Suprapubic skin (tissue), 4 donors: Measurements from ENCODE around the gene HAPLN2. TPM values are rescaled to one million over a fixed set of nuclear protein-coding genes. Genes with fewer than 3 reads are reported as not detected.

Experiments used
- DNase-seq, 2 donors: peaks; one replicate each; pipeline ENCODE4 v3.0.0-alpha.2; 2019; ENCODE audit warnings: low spot score in 2 of 2
- H3K27ac ChIP-seq: fragments of 200-600 bp; sonication (generic); one replicate; pipeline ENCODE4 v1.5.1; 2019
- H3K27me3 ChIP-seq: fragments of 200-600 bp; sonication (generic); one replicate; pipeline ENCODE4 v1.5.1; 2019
- H3K36me3 ChIP-seq: fragments of 200-600 bp; sonication (generic); one replicate; pipeline ENCODE4 v1.5.1; 2019
- H3K4me1 ChIP-seq: fragments of 200-600 bp; sonication (generic); one replicate; pipeline ENCODE4 v1.5.1; 2019
- H3K4me3 ChIP-seq: fragments of 200-600 bp; sonication (generic); one replicate; pipeline ENCODE4 v1.5.1; 2019; ENCODE audit warnings: mild to moderate bottlenecking
- H3K9me3 ChIP-seq: fragments of 200-600 bp; sonication (generic); one replicate; pipeline ENCODE4 v1.5.1; 2019
- EP300 ChIP-seq: sonication (generic); formaldehyde crosslinking; IDR thresholded peaks from one replicate; pipeline ENCODE4 v1.6.1; 2017; ENCODE audit warnings: antibody characterized with exemption
- POLR2A ChIP-seq, 2 donors: fragments of 450-650 bp; IDR thresholded peaks; one replicate each; pipeline ENCODE4 v1.6.1; 2017; ENCODE audit warnings: antibody characterized with exemption in 2 of 2, mild to moderate bottlenecking in 2 of 2, moderate library complexity in 2 of 2
- POLR2AphosphoS5 ChIP-seq, 3 donors: sonication (generic); formaldehyde crosslinking; IDR thresholded peaks; one replicate each; pipeline ENCODE4 v1.6.1; 2017; ENCODE audit warnings: antibody characterized with exemption in 3 of 3
- WGBS: methylation state at CpG from one replicate; pipeline ENCODE4 v1.1.5; 2018; 5-methylcytosine and 5-hydroxymethylcytosine counted together
- total RNA-seq, 4 donors: library from RNA; depleted of rRNA; stranded (reverse); fragments of >200 nt; gene quantifications; one replicate each; pipeline ENCODE4 v1.1.0, GENCODE V29; 2016
- TF ChIP-seq, protein P1 (sequence below), 2 donors: fragments of 200-600 bp in 1 of 2; fragments of 450-650 bp in 1 of 2; sonication (generic) in 1 of 2; IDR thresholded peaks; one replicate each; pipeline ENCODE4 v1.5.1; 2016 to 2019; ENCODE audit warnings: antibody characterized with exemption in 2 of 2, mild to moderate bottlenecking in 1 of 2, moderate library complexity in 1 of 2

Gene HAPLN2
- total RNA-seq, 4 donors from 2014 or later = 1.0 to 2.9 TPM; not detected in 2

DNA sequence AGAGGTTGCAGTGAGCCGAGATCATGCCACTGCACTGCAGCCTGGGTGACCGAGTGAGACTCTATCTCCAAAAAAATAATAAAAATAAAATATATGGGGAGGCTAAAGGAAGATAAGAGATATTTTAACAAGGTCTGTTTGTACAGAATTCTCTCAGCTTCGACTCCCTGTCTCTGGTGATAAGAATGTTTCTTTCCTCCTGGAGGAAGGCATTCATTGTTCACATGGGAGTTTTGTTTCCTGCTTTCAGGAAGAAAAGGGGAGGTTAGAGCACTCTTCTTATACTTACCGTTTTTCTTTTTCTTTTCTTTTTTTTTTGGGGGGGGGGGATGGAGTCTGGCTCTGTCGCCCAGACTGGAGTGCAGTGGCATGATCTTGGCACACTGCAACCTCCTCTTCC lies 29.7 kb upstream of the HAPLN2 start:
- Histone ChIP-seq H3K4me1 (peaks cover 16% of the 10 kb centered on the region), H3K4me3 (no peak overlapping the region), H3K36me3 (peaks cover 13% of the 10 kb centered on the region), H3K27ac (no peak overlapping the region), H3K9me3 (no peaks in the 10 kb centered on the region), H3K27me3 (no peaks in the 10 kb centered on the region)
- no peak for TF ChIP-seq POLR2A (IDR thresholded peaks at IDR 0.05)
- no peak for TF ChIP-seq POLR2AphosphoS5 (IDR thresholded peaks at IDR 0.05)
- TF ChIP-seq EP300 = no peak
- TF ChIP-seq, protein P1, sequence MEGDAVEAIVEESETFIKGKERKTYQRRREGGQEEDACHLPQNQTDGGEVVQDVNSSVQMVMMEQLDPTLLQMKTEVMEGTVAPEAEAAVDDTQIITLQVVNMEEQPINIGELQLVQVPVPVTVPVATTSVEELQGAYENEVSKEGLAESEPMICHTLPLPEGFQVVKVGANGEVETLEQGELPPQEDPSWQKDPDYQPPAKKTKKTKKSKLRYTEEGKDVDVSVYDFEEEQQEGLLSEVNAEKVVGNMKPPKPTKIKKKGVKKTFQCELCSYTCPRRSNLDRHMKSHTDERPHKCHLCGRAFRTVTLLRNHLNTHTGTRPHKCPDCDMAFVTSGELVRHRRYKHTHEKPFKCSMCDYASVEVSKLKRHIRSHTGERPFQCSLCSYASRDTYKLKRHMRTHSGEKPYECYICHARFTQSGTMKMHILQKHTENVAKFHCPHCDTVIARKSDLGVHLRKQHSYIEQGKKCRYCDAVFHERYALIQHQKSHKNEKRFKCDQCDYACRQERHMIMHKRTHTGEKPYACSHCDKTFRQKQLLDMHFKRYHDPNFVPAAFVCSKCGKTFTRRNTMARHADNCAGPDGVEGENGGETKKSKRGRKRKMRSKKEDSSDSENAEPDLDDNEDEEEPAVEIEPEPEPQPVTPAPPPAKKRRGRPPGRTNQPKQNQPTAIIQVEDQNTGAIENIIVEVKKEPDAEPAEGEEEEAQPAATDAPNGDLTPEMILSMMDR (IDR thresholded peaks at IDR 0.05) = no peak
- no peak for DNase-seq
- 68% methylated on average over 5 of the region's 5 CpGs for WGBS

DNA sequence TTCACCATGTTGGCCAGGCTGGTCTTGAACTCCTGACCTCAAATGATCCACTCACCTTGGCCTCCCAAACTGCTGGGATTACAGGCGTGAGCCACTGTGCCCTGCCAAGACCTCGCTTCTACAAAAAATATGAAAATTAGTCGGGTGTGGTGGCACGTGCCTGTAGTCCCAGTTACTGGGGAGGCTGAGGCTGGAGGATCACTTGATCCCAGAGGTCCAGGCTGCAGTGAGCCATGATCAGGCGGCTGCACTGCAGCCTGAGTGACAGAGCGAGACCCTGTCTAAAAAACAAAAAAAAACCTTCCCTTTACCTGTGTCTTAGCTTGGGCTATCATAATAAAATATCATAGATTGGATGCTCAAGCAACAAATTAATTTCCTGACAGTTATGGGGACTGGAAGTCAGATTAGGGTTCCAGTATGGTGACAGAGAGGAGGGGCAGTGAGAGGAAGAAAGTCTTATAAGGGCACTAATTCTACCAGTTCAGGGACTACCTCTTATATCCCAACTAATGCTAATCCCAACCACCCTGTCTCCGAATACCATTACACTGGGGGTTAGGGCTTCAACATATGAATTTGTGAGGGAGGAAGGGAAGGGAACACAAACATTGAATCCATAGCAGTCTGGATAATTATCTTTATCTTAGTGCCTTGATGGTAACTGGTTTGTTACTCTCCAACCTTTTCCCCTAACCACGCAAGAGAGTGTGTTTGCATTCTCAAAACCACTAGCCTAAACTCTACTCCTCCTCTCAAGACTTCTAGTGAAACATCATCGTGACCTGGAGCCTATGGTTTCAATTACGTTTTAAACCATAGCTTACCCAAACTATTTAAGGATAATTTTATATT lies 28.7 kb upstream of the HAPLN2 start:
- Histone ChIP-seq H3K9me3 (no peaks in the 10 kb centered on the region), H3K27ac (peak overlapping the region; percentile 80), H3K36me3 (peaks cover 23% of the 10 kb centered on the region), H3K4me3 (no peak overlapping the region), H3K27me3 (no peaks in the 10 kb centered on the region), H3K4me1 (peaks cover 16% of the 10 kb centered on the region)
- DNase-seq = no peak
- TF ChIP-seq, protein P1 (IDR thresholded peaks at IDR 0.05) = no peak
- TF ChIP-seq POLR2A (IDR thresholded peaks at IDR 0.05) (no peak), POLR2AphosphoS5 (IDR thresholded peaks at IDR 0.05) (no peak), EP300 (no peak)
- WGBS = 83% methylated on average over 10 of the region's 10 CpGs

DNA sequence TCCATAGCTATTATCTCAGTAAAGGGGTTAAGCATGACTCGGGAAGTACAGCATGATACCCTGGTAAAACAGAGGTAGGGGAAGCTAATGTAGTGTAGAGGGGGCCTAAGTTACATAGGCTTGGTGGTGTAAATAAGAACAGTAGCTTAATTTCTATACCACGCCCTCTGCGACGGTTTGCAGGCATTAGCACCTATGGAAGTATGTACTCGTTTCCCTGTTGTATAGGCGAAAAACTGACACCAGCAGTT lies 28.1 kb upstream of the HAPLN2 start:
- Histone ChIP-seq H3K36me3 (peaks cover 29% of the 10 kb centered on the region), H3K4me1 (peaks cover 16% of the 10 kb centered on the region), H3K9me3 (no peaks in the 10 kb centered on the region), H3K27me3 (no peaks in the 10 kb centered on the region), H3K4me3 (peak overlapping the region; percentile 57), H3K27ac (peak overlapping the region; percentile 80)
- TF ChIP-seq POLR2AphosphoS5 (IDR thresholded peaks at IDR 0.05) (no peak), POLR2A (IDR thresholded peaks at IDR 0.05) (no peak), EP300 (no peak)
- TF ChIP-seq, protein P1 (IDR thresholded peaks at IDR 0.05) = no peak
- WGBS = 15% methylated on average over 6 of the region's 6 CpGs
- no peak for DNase-seq

DNA sequence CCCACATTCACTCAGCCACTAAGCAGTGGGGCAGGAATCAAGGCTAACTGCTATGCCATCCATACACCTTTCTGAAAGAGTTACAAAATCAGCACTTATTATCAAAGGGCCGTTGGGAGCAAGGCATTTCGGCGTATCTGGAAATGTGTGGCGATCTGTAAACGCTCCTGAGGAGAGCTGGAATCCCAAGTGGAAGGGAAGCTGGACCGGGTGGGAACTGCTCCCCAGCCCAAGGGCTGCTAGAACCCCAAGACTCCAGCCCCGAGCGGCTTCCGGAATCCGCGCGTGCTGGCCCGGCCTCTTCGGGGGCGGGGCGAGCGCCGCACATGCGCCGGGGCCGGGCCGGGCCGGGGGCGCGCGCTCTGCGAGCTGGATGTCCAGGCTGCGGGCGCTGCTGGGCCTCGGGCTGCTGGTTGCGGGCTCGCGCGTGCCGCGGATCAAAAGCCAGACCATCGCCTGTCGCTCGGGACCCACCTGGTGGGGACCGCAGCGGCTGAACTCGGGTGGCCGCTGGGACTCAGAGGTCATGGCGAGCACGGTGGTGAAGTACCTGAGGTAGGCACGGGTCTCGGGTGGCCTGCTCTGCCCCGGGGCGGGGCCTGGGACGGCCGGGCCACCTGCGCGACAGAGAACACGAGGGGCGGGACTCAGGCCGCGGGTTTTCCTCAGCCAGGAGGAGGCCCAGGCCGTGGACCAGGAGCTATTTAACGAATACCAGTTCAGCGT lies 27.6 kb upstream of the HAPLN2 start, which contains the start of gene NAXE:
NAXE (plus strand) TSS at position 345 of the 726 bp plus-strand sequence; CDS start at position 374, 29 bp downstream.
- DNase-seq = peak in 1 of 2 donors; percentile 77
- Histone ChIP-seq H3K36me3 (peaks cover 34% of the 10 kb centered on the region), H3K27me3 (no peaks in the 10 kb centered on the region), H3K27ac (peak within 1 kb of the TSS; percentile 80), H3K9me3 (no peaks in the 10 kb centered on the region), H3K4me3 (peak within 1 kb of the TSS; percentile 57), H3K4me1 (peaks cover 16% of the 10 kb centered on the region)
- TF ChIP-seq EP300 (no peak), POLR2A (IDR thresholded peaks at IDR 0.05) (peak in 1 of 2 donors; percentile 61), POLR2AphosphoS5 (IDR thresholded peaks at IDR 0.05) (peak in 1 of 3 donors; percentile 13)
- TF ChIP-seq, protein P1 (IDR thresholded peaks at IDR 0.05) = no peak
- 1% methylated on average over 29 of the region's 60 CpGs for WGBS
